HG03521 (cell line): Measurements from ENCODE around the gene LDB3.

ENCODE experiments used
- ATAC-seq: cut with Tn5 transposase; IDR thresholded peaks from one replicate; pipeline ENCODE4 v1.9.1; 2021; ENCODE audit warnings: mild to moderate bottlenecking, moderate library complexity; ENCODE audit not compliant: unreplicated experiment

The LDB3 gene

DNA sequence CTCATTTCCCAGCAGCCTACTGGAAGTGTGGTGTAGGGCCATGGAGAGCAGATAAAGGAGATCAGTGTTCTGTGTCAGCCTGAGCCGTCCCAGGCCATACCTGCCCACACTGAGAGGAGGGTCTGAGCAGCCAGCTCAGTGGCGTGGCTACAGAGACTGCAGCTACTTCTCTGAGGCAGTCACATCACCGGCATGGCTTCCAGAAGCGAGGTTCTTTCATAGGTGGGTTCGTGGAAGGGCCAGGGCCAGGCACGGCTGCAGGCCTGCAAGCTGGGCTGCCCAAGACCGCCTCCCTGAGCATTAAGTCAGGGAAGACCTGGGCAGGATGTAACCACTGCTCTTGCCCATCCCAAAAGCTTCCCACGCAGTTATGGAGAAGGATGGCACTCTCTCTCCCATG lies 34.9 kb downstream of the LDB3 start:
- no peak for ATAC-seq

DNA sequence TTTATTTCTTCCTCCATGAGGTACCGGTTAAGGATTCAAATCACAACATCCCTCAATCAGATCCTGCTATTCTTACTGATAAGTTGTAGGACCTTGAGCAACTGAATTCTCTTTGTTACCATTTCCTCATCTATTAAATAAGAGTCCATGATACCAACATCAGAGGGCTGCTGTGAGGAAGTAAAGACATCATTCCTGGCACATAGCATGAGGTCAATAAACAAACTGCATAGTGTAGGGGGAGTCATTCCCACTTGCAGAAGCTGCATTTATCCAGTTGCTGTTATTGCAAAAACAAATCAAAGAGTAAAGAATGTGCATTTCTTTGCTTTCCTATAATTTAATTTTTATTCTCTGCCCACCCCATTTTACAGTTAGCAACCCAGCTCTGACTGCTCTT lies 36.8 kb downstream of the LDB3 start:
- ATAC-seq: no peak

GRCh38 chr10:86705905-86706304 lies 37.6 kb downstream of the LDB3 start:
- ATAC-seq: no peak

- no peak for ATAC-seq
Measured at GRCh38 chr10:86706401-86706841, 38.1 kb downstream of the LDB3 start.

DNA sequence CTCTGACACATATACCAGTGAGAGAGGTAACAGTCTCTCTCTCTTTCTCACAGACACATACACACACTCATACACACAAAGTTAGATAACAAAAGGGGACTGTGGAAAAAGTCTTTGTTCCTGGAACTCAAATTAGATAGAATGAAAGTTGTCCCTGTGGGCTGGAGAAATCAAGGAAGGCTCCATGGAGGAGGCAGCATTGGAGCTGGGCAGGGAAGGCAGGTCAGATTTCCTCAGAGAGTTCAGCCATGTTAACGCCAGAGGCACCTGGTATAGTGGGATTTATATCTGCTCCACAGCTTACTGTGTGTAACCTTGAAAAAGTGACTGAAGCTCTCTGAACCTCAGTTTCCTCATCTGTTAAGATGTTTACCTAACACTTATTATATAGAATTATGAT lies 38.7 kb downstream of the LDB3 start:
- ATAC-seq: no peak

GRCh38 chr10:86707505-86707904 lies 39.2 kb downstream of the LDB3 start:
- no peak for ATAC-seq

DNA sequence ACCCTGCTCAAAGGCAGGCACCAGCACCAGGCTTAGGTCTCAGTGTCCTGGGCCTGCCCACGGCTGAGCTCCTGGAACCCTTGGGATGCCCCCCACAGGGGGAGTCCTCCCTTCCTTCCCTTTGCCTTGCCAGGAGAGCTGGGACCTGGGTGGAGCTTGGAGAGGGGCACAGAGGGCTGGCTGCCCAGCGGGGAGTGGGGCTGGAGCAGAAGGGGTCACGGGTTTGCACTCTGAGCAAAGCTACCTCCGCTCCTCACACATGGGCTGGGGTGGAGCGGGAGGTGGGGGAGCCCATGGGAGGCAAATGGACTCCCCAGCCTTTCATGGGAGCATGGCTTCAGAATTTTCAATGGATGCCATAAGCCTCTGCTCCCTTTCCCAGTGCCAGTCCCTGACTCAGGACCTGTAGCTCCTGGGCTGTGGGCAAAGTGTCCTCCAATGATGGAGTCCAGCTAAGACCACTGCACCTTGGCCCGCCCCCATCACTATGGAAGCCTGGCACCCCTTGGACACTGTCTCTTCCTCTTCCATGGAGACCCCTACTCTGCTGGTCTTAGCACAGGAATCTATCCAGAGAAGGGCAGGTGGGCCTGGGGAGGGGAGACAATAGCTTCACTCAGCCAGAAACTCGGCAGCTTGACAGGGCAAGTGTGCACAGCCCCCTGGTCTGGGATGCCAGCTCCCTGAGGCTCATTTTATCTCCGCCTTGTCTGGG lies 39.9 kb downstream of the LDB3 start:
- no peak for ATAC-seq

GRCh38 chr10:86708783-86709380 lies 40.6 kb downstream of the LDB3 start:
- no peak for ATAC-seq

GRCh38 chr10:86709396-86710185 lies 41.3 kb downstream of the LDB3 start:
- ATAC-seq: no peak

GRCh38 chr10:86710987-86711512 lies 42.7 kb downstream of the LDB3 start:
- peak; percentile 83 for ATAC-seq

DNA sequence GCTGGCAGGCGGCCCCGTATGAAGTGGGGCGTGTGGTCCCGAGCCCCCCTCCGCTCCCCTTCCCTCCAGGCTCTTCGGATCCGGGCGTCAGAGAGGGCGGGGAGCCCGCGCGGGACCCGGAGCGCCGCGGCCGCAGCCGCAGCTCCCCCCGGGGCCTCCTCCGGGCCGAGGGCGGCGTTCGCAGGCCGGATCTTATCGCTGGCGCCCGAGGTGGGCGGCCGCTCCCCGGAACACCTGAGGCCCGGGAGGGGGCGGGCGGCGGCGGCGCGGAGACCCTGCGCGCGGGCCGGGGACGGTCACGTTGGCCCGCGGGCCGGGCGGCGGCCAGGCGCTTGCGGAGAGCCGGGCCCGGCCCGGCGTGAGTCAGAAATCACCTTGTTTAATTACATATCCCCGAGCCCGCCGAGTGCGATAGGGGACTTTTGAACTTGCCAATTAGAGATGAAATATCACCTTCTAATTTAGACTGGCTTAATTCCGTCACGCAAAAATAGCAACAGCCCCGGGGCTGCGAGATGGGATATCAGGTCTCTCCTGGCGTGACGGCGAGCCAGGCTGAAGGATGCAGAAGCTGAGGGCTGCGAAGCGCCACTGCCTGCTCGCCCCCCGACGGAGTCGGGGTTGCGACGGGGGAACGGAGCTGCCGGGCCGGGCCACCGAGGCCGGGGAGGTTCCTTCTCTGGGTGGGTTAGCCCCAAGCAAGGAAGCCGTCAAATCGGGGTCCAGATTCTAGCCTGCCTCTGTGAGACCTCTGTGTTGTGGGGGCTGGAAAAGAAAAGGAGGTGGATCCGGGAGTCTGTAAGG lies 43.4 kb downstream of the LDB3 start:
- ATAC-seq: peak; percentile 38

DNA sequence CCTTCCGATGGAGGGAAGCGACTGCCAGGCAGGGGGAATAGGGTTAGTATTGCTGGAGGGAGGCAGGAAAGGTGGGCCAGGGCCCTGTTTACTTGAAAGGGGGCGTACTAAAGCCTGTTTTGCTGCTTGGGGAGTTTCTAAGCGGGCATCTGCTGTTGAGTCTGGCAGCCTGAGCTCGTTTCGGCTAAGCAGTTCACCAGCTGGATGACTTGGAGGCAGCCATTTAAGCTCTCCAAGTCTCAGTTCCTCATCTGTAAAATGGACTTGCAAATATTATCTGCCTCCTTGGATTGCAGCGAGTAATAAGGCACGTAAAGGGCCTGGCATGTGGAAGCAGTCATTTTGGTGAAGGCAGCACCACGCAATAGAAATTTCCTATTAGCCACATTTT lies 44.0 kb downstream of the LDB3 start:
- peak; percentile 26 for ATAC-seq

GRCh38 chr10:86715156-86715795 lies 47.0 kb downstream of the LDB3 start:
- no peak for ATAC-seq

DNA sequence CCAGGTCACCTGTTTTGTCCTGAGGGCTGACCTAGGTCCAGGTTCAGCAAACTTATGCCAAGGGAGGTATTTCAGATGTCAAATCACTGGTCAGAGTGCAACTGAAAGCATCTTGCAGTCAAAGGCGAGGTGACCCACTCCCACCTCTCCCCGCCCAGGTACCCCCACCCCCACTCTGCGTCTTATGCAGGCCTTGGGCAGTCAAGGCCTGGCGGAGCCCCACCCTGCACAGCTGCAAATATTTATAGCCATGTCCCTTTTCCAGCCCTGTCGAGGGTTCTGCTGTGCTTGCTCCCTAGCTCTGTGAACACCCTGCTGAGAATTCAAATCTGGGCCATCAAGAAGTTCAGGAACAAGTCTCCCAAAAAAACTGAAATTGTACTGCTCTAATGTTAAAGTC lies 47.5 kb downstream of the LDB3 start:
- ATAC-seq: no peak

DNA sequence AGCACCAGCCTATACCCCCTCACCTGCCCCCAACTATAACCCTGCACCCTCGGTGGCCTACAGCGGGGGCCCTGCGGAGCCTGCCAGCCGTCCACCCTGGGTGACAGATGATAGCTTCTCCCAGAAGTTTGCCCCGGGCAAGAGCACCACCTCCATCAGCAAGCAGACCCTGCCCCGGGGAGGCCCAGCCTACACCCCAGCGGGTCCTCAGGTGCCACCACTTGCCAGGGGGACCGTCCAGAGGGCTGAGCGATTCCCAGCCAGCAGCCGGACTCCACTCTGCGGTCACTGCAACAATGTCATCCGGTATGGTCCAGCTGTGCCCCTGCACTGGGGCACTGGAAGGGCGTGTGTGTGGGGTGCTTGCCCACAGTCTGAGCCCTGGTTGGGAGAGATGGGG lies 48.2 kb downstream of the LDB3 start:
- ATAC-seq: no peak

GRCh38 chr10:86718556-86718955 lies 50.2 kb downstream of the LDB3 start:
- no peak for ATAC-seq

DNA sequence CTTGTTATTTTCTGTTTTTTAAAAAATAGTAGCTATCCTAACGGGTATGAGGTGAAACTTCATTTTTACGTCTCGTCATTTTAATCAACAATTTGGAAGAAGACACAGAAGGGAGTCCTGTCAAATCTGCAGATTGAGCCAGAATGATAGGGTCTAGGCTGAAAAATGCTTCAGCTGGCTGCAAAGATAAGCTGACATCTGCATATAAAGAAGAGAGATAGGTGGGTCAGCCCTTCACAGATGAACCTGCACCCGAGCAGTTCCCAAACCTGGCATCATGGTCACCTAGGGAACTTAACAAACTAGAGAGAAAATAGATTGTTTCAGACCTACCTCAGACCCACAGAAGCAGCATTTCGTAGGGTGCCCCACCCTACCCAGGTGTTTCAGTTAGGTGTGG lies 52.9 kb downstream of the LDB3 start:
- ATAC-seq: no peak

GRCh38 chr10:86723009-86723408 lies 54.7 kb downstream of the LDB3 start:
- no peak for ATAC-seq

- ATAC-seq: no peak
Measured at GRCh38 chr10:86724445-86724844, 56.1 kb downstream of the LDB3 start.

DNA sequence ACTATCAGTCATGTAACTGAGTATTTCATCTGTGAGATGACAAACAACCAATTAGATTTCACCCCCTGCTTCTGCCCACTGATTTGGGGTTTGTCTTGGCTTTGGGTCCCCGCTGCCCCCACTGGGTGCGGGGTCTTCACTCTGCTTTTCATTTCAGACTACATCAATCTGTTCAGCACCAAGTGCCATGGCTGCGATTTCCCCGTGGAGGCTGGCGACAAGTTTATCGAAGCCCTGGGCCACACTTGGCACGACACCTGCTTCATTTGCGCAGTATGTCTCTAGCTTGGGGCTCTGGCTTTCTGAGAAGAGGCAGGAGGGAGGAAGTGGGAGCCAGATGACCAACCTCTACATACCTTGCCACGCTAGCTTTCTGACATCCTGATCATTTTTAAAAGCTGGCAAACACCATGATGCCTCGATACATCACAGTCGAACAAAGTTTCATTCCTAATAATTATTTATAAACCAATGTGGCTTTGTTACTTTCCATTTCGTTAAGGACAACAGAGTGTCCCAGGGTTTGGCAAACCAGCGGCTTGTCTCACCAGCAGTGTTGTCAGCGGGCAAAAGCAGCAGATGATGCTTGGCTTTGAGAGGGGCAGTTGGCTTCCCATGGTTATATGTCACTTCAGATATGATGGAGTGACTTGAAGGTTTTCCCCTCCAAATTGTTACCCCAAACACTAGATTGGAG lies 57.8 kb downstream of the LDB3 start:
- ATAC-seq: no peak
